Keratinocyte (primary cell): Measurements from ENCODE around the gene MADCAM1. TPM values are rescaled to one million over a fixed set of nuclear protein-coding genes. Genes with fewer than 3 reads are reported as not detected.
A peak's percentile ranks its signal among the peaks of the same experiment; 100 is the strongest.

Source experiments
- DNase-seq: peaks from one replicate; pipeline ENCODE4 v3.0.0-alpha.2; 2011; ENCODE audit warnings: low read depth, missing footprints, low spot score
- FAIRE-seq: peaks from 2 replicates; lab custom pipeline; 2011; peaks lifted over from hg19 to GRCh38; lab: Jason Lieb, UNC
- H2AFZ ChIP-seq: 2 replicates; pipeline ENCODE4 v1.6.0; 2012; ENCODE audit warnings: low read length, control low read depth, inconsistent platforms; ENCODE audit not compliant: control insufficient read depth
- H3K27ac ChIP-seq: 2 replicates; pipeline ENCODE4 v1.5.1; 2011; ENCODE audit warnings: low read length; ENCODE audit not compliant: control insufficient read depth, insufficient read depth
- H3K27me3 ChIP-seq: 3 replicates; pipeline ENCODE4 v1.6.0; 2011; ENCODE audit warnings: low read length; ENCODE audit not compliant: control insufficient read depth, insufficient read depth; ENCODE audit errors: extremely low read depth
- H3K36me3 ChIP-seq, 2 experiments: 2 replicates in 1 of 2; 3 replicates in 1 of 2; pipeline ENCODE4 v1.5.1; 2011; ENCODE audit warnings: low read length in 2 of 2, mild to moderate bottlenecking in 1 of 2; ENCODE audit not compliant: control insufficient read depth in 2 of 2, insufficient read depth in 2 of 2; ENCODE audit errors: extremely low read depth in 1 of 2
- H3K4me1 ChIP-seq: 3 replicates; pipeline ENCODE4 v1.5.1; 2011; ENCODE audit warnings: low read length; ENCODE audit not compliant: control insufficient read depth, insufficient read depth; ENCODE audit errors: extremely low read depth
- H3K4me2 ChIP-seq: 3 replicates; pipeline ENCODE4 v1.6.0; 2011; ENCODE audit warnings: low read depth, low read length; ENCODE audit not compliant: control insufficient read depth, insufficient read depth; ENCODE audit errors: extremely low read depth
- H3K4me3 ChIP-seq, 3 experiments: fragments of 200-600 bp in 1 of 3; sonication (generic) in 1 of 3; 2 replicates in 2 of 3; 3 replicates in 1 of 3; pipeline ENCODE4 v1.5.1; 2011 to 2016; ENCODE audit warnings: low read length in 3 of 3, mild to moderate bottlenecking in 3 of 3, control low read depth in 2 of 3, inconsistent platforms in 1 of 3, low read depth in 1 of 3, mixed read lengths in 1 of 3, mixed run types in 1 of 3, moderate library complexity in 1 of 3; ENCODE audit not compliant: control insufficient read depth in 2 of 3, insufficient read depth in 2 of 3; ENCODE audit errors: extremely low read depth in 1 of 3
- H3K79me2 ChIP-seq: 2 replicates; pipeline ENCODE4 v1.6.0; 2012; ENCODE audit warnings: low read length; ENCODE audit not compliant: control insufficient read depth, insufficient read depth
- H3K9ac ChIP-seq: 3 replicates; pipeline ENCODE4 v1.6.0; 2011; ENCODE audit warnings: low read length; ENCODE audit not compliant: control insufficient read depth, insufficient read depth; ENCODE audit errors: extremely low read depth
- H3K9me1 ChIP-seq: 3 replicates; pipeline ENCODE4 v1.6.0; 2011; ENCODE audit warnings: low read length; ENCODE audit not compliant: control insufficient read depth, insufficient read depth; ENCODE audit errors: extremely low read depth
- H3K9me3 ChIP-seq: 2 replicates; pipeline ENCODE4 v1.5.1; 2012; ENCODE audit warnings: low read depth, low read length; ENCODE audit not compliant: control insufficient read depth
- H4K20me1 ChIP-seq: 3 replicates; pipeline ENCODE4 v1.6.0; 2011; ENCODE audit warnings: low read length; ENCODE audit not compliant: control insufficient read depth, insufficient read depth; ENCODE audit errors: extremely low read depth
- CTCF ChIP-seq, 3 experiments: IDR thresholded peaks in 1 of 3; conservative IDR thresholded peaks in 1 of 3; optimal IDR thresholded peaks in 1 of 3; 2 replicates in 2 of 3; 3 replicates in 1 of 3; pipeline versions ENCODE3 to v1.5.1; 2011; ENCODE audit warnings: low read length in 3 of 3, mild to moderate bottlenecking in 3 of 3, moderate library complexity in 2 of 3, control low read depth in 1 of 3, inconsistent platforms in 1 of 3; ENCODE audit not compliant: insufficient read depth in 2 of 3; ENCODE audit errors: extremely low read depth in 1 of 3
- EZH2 ChIP-seq: IDR thresholded peaks from one replicate; pipeline ENCODE4 v1.6.1; 2012; ENCODE audit warnings: inconsistent platforms, mild to moderate bottlenecking, low read length, moderate library complexity
- dilution Hi-C: fragments of 300-500 bp; cut with MboI; formaldehyde crosslinking; loops from one replicate; pipeline ENCODE4 v1.7.0; 2020; ENCODE audit warnings: low sequenced_read_pairs; ENCODE audit not compliant: extremely low pct_ligation_motif_present
- polyA plus RNA-seq, 5 experiments: library from polyadenylated mRNA; depleted of rRNA in 3 of 5; stranded (reverse) in 3 of 5; stranded (forward) in 1 of 5; unstranded in 1 of 5; fragments of >200 nt; gene quantifications; 1 replicate in 1 of 5; 2 replicates in 3 of 5; 3 replicates in 1 of 5; pipeline versions ENCODE4 v1.2.1 to v1.2.3, GENCODE V29; 2011 to 2012; ENCODE audit warnings: missing spikeins in 2 of 5, low read depth in 1 of 5, low replicate concordance in 1 of 5

MADCAM1 gene
- polyA plus RNA-seq, 1 donor (not counting 4 experiments of a cell fraction or from before 2014, with no cell fraction given) = 0.05 TPM

- no peak overlapping the region for H3K27ac ChIP-seq
- no peak for DNase-seq
- H3K9ac ChIP-seq = no peak overlapping the region
- dilution Hi-C loops = no loop called here
- H3K27me3 ChIP-seq = peaks cover 25% of the 10 kb centered on the region
- H3K4me1 ChIP-seq = no peaks in the 10 kb centered on the region
- FAIRE-seq = no peak
- no peak overlapping the region for H3K4me2 ChIP-seq
- H3K4me3 ChIP-seq = no peak overlapping the region
- H4K20me1 ChIP-seq = no peaks in the 10 kb centered on the region
- H3K9me1 ChIP-seq = no peaks in the 10 kb centered on the region
- H3K79me2 ChIP-seq = no peaks in the 10 kb centered on the region
- H2AFZ ChIP-seq = no peak overlapping the region
- no peaks in the 10 kb centered on the region for H3K36me3 ChIP-seq
- no peak for TF ChIP-seq EZH2
- TF ChIP-seq CTCF (optimal IDR thresholded peaks at IDR 0.05 in 1 of 3, IDR thresholded peaks at IDR 0.05 in 1 of 3, conservative IDR thresholded peaks at IDR 0.05 in 1 of 3; ENCODE audit: extremely low read depth in 1 of 3, insufficient read depth in 2 of 3, low read length in 3 of 3) = peak; percentile 55 to 88 (median 61)
- no peaks in the 10 kb centered on the region for H3K9me3 ChIP-seq
These were observed 729 bp upstream of the MADCAM1 start for GRCh38 chr19:495402-496111.

- Histone ChIP-seq H3K27me3 (peaks cover 25% of the 10 kb centered on the region), H3K9ac (no peak overlapping the region), H3K4me1 (no peaks in the 10 kb centered on the region), H2AFZ (no peak overlapping the region), H3K9me3 (no peaks in the 10 kb centered on the region), H3K27ac (no peak overlapping the region), H3K79me2 (no peaks in the 10 kb centered on the region), H3K9me1 (no peaks in the 10 kb centered on the region), H3K4me3 (no peak overlapping the region), H4K20me1 (no peaks in the 10 kb centered on the region), H3K36me3 (no peaks in the 10 kb centered on the region), H3K4me2 (no peak overlapping the region)
- no peak for TF ChIP-seq EZH2
- no peak for TF ChIP-seq CTCF (optimal IDR thresholded peaks at IDR 0.05 in 1 of 3, IDR thresholded peaks at IDR 0.05 in 1 of 3, conservative IDR thresholded peaks at IDR 0.05 in 1 of 3; ENCODE audit: extremely low read depth in 1 of 3, insufficient read depth in 2 of 3, low read length in 3 of 3)
- no peak for FAIRE-seq
- dilution Hi-C loops = no loop called here
- DNase-seq = no peak
These were observed 700 bp downstream of the MADCAM1 start for GRCh38 chr19:496986-497385.
